K562 (cell line): ENCODE data around the gene SHC1. TPM values are rescaled to one million over a fixed set of nuclear protein-coding genes. Genes with fewer than 3 reads are reported as not detected.

Experiments
- CBFA2T2 ChIP-seq: fragments of 450-650 bp; conservative IDR thresholded peaks from 2 replicates; pipeline ENCODE4 v1.6.1; 2017; ENCODE audit warnings: mild to moderate bottlenecking
- CCAR2 ChIP-seq: fragments of 200-400 bp; formaldehyde crosslinking; IDR thresholded peaks from 2 replicates; pipeline ENCODE4 v1.6.1; 2017; ENCODE audit warnings: mild to moderate bottlenecking, low read depth, low read length
- DPF2 ChIP-seq: fragments of 450-650 bp; IDR thresholded peaks from 2 replicates; pipeline ENCODE4 v1.6.1; 2016
- FOS ChIP-seq: IDR thresholded peaks from 3 replicates; pipeline ENCODE4 v1.6.1; 2011; ENCODE audit not compliant: insufficient read length; ENCODE audit errors: extremely low read depth
- FOXA1 ChIP-seq: fragments of 450-650 bp; IDR thresholded peaks from 2 replicates; pipeline ENCODE4 v1.6.1; 2016; ENCODE audit warnings: mild to moderate bottlenecking, borderline replicate concordance
- FOXK2 ChIP-seq, 2 experiments: fragments of 450-650 bp; IDR thresholded peaks in 1 of 2; conservative IDR thresholded peaks in 1 of 2; 2 replicates each; pipeline ENCODE4 v1.6.1; 2016; ENCODE audit warnings: low read depth in 2 of 2, mild to moderate bottlenecking in 1 of 2
- JUND ChIP-seq, 2 experiments: IDR thresholded peaks; 2 replicates in 1 of 2; 3 replicates in 1 of 2; pipeline ENCODE4 v1.6.1; 2011; ENCODE audit warnings: borderline replicate concordance in 2 of 2, low read depth in 2 of 2, low read length in 2 of 2, improper control_type of control experiment in 1 of 2, missing biosample characterization in 1 of 2, missing genetic modification characterization in 1 of 2, missing genetic modification reagents in 1 of 2
- MLLT1 ChIP-seq, 2 experiments: fragments of 450-650 bp; IDR thresholded peaks; 2 replicates each; pipeline ENCODE4 v1.6.1; 2016
- NELFE ChIP-seq: IDR thresholded peaks from 2 replicates; pipeline ENCODE4 v1.6.1; 2011; ENCODE audit warnings: mild to moderate bottlenecking; ENCODE audit not compliant: insufficient read depth, insufficient read length
- NFRKB ChIP-seq: fragments of 450-650 bp; IDR thresholded peaks from 2 replicates; pipeline ENCODE4 v1.6.1; 2016; ENCODE audit warnings: low read depth
- SLC30A9 ChIP-seq: fragments of 250-450 bp; sonication (Bioruptor Pico); IDR thresholded peaks from 2 replicates; pipeline ENCODE4 v1.8.0; 2022; ENCODE audit warnings: mild to moderate bottlenecking, moderate library complexity
- SMARCA5 ChIP-seq: fragments of 450-650 bp; IDR thresholded peaks from 2 replicates; pipeline ENCODE4 v1.6.1; 2016
- SNAPC5 ChIP-seq: fragments of 250-450 bp; sonication (Bioruptor Pico); IDR thresholded peaks from 2 replicates; pipeline ENCODE4 v1.8.0; 2021; ENCODE audit warnings: moderate library complexity, mild to moderate bottlenecking, inconsistent platforms
- SP1 ChIP-seq: sonication (generic); formaldehyde crosslinking; IDR thresholded peaks from 2 replicates; pipeline ENCODE4 v1.8.1; 2022; ENCODE audit warnings: mild to moderate bottlenecking, missing genetic modification reagents
- ZBTB26 ChIP-seq: fragments of 450-650 bp; formaldehyde crosslinking; IDR thresholded peaks from 2 replicates; pipeline ENCODE4 v1.4.0; 2022; ENCODE audit warnings: missing genetic modification characterization
- ZNF23 ChIP-seq: fragments of 250-450 bp; sonication (Bioruptor Pico); IDR thresholded peaks from 2 replicates; pipeline ENCODE4 v1.4.0; 2020; ENCODE audit warnings: mild to moderate bottlenecking
- ZNF311 ChIP-seq: fragments of 250-450 bp; sonication (Bioruptor Pico); IDR thresholded peaks from 2 replicates; pipeline ENCODE4 v1.4.0; 2020; ENCODE audit warnings: mild to moderate bottlenecking, moderate library complexity
- ZNF57 ChIP-seq: fragments of 450-650 bp; formaldehyde crosslinking; IDR thresholded peaks from 2 replicates; pipeline ENCODE4 v1.4.0; 2020; ENCODE audit warnings: mild to moderate bottlenecking, moderate library complexity
- ZNF586 ChIP-seq: fragments of 450-650 bp; formaldehyde crosslinking; conservative IDR thresholded peaks from 2 replicates; pipeline ENCODE4 v1.4.0; 2020; ENCODE audit warnings: mild to moderate bottlenecking, moderate library complexity
- polyA plus RNA-seq, 8 experiments: library from polyadenylated mRNA; depleted of rRNA in 4 of 8; stranded (reverse) in 5 of 8; unstranded in 3 of 8; fragments of >200 nt; fragmentation: Nextera tagmentation in 2 of 8; fragmentation: Illumina TruSeq in 1 of 8; extraction: Ambion mirVana in 2 of 8; extraction: Trizol in 1 of 8; gene quantifications; 2 replicates each; pipeline versions ENCODE4 v1.2.1 to v1.2.3, GENCODE V29; 2011 to 2014; ENCODE audit warnings: inconsistent platforms in 1 of 8, missing spikeins in 1 of 8
- total RNA-seq, 7 experiments: library from RNA; depleted of rRNA in 6 of 7; stranded (reverse); fragments of >200 nt in 6 of 7; fragmentation: Illumina TruSeq in 2 of 7; extraction: Trizol in 2 of 7; gene quantifications; 2 replicates each; pipeline versions ENCODE4 v1.2.1 to v1.2.3, GENCODE V29; 2011 to 2021; ENCODE audit warnings: low replicate concordance in 1 of 7
- TF ChIP-seq, protein P1 (sequence below): sonication (generic); IDR thresholded peaks from 2 replicates; pipeline ENCODE4 v1.6.1; 2016
- TF ChIP-seq, protein P2 (sequence below): fragments of 450-650 bp; IDR thresholded peaks from 2 replicates; pipeline ENCODE4 v1.6.1; 2016; ENCODE audit warnings: antibody characterized with exemption

Gene SHC1
- total and polyA plus RNA-seq, 9 of the 15 experiments (the other 6 are each of a cell fraction or from before 2014, with no cell fraction given) = 4.1 to 113 (median 51.9) TPM

- no peak for TF ChIP-seq CBFA2T2
- TF ChIP-seq FOS = peak; percentile 97
- no peak; the same call in none of the 2 replicates for TF ChIP-seq NFRKB
- TF ChIP-seq JUND (IDR thresholded peaks at IDR 0.05; ENCODE audit: borderline replicate concordance, low read depth, low read length) = peak; percentile 68
- TF ChIP-seq JUND (tag; IDR thresholded peaks at IDR 0.05; ENCODE audit: borderline replicate concordance, low read depth, low read length) = no peak
- TF ChIP-seq, protein P1, sequence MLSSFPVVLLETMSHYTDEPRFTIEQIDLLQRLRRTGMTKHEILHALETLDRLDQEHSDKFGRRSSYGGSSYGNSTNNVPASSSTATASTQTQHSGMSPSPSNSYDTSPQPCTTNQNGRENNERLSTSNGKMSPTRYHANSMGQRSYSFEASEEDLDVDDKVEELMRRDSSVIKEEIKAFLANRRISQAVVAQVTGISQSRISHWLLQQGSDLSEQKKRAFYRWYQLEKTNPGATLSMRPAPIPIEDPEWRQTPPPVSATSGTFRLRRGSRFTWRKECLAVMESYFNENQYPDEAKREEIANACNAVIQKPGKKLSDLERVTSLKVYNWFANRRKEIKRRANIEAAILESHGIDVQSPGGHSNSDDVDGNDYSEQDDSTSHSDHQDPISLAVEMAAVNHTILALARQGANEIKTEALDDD = no peak
- no peak for TF ChIP-seq SLC30A9 (CRISPR knock-in tag)
- no peak for TF ChIP-seq SNAPC5
- no peak for TF ChIP-seq SMARCA5
- TF ChIP-seq FOXA1 = no peak
- TF ChIP-seq NELFE = no peak
- TF ChIP-seq, protein P2, sequence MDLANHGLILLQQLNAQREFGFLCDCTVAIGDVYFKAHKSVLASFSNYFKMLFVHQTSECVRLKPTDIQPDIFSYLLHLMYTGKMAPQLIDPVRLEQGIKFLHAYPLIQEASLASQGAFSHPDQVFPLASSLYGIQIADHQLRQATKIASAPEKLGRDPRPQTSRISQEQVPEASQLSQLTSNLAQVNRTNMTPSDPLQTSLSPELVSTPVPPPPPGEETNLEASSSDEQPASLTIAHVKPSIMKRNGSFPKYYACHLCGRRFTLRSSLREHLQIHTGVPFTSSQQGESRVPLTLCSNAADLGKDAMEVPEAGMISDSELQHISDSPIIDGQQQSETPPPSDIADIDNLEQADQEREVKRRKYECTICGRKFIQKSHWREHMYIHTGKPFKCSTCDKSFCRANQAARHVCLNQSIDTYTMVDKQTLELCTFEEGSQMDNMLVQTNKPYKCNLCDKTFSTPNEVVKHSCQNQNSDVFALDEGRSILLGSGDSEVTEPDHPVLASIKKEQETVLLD = no peak; the same call in 1 of the 2 replicates
- TF ChIP-seq ZNF311 (CRISPR knock-in tag) = no peak
- peak; percentile 90; a peak in 1 of 4 replicates for TF ChIP-seq FOXK2 (conservative IDR thresholded peaks at IDR 0.05 in 1 of 2, IDR thresholded peaks at IDR 0.05 in 1 of 2; ENCODE audit: low read depth in 2 of 2)
- peak; percentile 51; the same call in 1 of the 2 replicates for TF ChIP-seq DPF2
- TF ChIP-seq SP1 (CRISPR knock-in tag) = peak; percentile 72
- TF ChIP-seq MLLT1 (IDR thresholded peaks at IDR 0.05) = peak in 1 of 2 experiments; percentile 94; a peak in 2 of 4 replicates
- peak; percentile 76; the same call in 1 of the 2 replicates for TF ChIP-seq ZBTB26 (CRISPR knock-in tag)
- TF ChIP-seq CCAR2 = no peak
- no peak for TF ChIP-seq ZNF23 (CRISPR knock-in tag)
- no peak for TF ChIP-seq ZNF57
- no peak for TF ChIP-seq ZNF586
These were observed 3.7 kb upstream of the SHC1 start, which contains the start of gene CKS1B (continued) for GRCh38 chr1:154974102-154974807.
